RWPE1 (cell line): ENCODE measurements around the gene MAGIX.

Source experiments
- CTCF ChIA-PET: fragments of 350-600 bp; sonication (Branson Sonifier 250); formaldehyde crosslinking; extraction: SDS; loops from one replicate; lab custom pipeline; 2021; lab: Yijun Ruan, JAX
- POLR2A ChIA-PET: fragments of 400-600 bp; formaldehyde crosslinking; extraction: SDS; loops from one replicate; lab custom pipeline; 2020; ENCODE audit warnings: antibody characterized with exemption; ENCODE audit not compliant: low non-redundant PET; lab: Yijun Ruan, JAX
- DNase-seq: peaks from one replicate; pipeline ENCODE4 v3.0.0; 2012; ENCODE audit warnings: low spot score
- H3K27ac ChIP-seq: fragments of 450-650 bp; 2 replicates; pipeline ENCODE4 v1.5.1; 2017
- TF ChIP-seq, protein P1 (sequence below): fragments of 450-650 bp; conservative IDR thresholded peaks from 2 replicates; pipeline ENCODE4 v1.5.1; 2017; ENCODE audit warnings: low read depth, mild to moderate bottlenecking

MAGIX gene

DNA sequence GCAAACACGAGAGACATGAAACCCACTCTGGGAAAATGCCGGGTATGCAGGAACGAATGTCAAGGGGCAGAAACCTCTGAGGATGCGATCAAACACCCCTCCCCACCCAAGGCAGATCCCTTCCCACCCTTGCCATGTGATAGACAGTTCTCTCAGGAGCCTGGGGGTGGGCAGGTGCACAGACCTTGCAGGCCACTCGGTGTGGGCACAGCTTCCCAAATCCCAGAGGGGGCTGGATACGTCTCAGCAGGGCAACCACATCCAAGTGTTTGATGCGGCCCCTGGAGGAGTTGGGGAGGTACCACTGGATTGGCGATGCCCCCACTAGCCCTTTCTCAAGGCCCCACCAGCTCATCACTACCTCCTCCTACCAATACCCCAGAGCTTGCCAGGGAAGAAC, 47.8 kb downstream of the MAGIX start:
- ChIA-PET POLR2A (no interaction called here), CTCF (no interaction called here)
- no peak for DNase-seq
- TF ChIP-seq, protein P1, sequence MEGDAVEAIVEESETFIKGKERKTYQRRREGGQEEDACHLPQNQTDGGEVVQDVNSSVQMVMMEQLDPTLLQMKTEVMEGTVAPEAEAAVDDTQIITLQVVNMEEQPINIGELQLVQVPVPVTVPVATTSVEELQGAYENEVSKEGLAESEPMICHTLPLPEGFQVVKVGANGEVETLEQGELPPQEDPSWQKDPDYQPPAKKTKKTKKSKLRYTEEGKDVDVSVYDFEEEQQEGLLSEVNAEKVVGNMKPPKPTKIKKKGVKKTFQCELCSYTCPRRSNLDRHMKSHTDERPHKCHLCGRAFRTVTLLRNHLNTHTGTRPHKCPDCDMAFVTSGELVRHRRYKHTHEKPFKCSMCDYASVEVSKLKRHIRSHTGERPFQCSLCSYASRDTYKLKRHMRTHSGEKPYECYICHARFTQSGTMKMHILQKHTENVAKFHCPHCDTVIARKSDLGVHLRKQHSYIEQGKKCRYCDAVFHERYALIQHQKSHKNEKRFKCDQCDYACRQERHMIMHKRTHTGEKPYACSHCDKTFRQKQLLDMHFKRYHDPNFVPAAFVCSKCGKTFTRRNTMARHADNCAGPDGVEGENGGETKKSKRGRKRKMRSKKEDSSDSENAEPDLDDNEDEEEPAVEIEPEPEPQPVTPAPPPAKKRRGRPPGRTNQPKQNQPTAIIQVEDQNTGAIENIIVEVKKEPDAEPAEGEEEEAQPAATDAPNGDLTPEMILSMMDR: no peak
- H3K27ac ChIP-seq: no peak overlapping the region

DNA sequence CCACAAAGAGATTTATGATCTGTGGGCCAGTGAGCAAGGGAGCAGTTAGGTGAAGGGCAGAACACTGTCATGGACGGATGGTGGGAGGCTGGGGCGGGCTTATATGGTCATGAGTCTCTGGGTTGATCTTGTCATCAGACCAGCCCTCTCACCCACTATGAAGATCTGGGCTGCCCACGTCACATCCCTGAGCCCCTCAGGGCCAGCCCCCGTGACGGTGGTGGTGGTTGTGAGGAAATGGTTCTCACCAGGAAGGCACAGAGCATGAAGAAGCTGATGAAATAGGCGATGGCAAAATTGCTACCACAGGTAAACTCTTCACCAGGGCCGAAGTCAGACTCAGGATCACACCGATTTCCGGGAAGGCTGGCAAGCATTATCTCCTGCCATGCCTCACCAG, 48.5 kb downstream of the MAGIX start:
- no peak overlapping the region for H3K27ac ChIP-seq
- DNase-seq: no peak
- TF ChIP-seq, protein P1: no peak
- POLR2A ChIA-PET: no interaction called here
- CTCF ChIA-PET: no interaction called here

DNA sequence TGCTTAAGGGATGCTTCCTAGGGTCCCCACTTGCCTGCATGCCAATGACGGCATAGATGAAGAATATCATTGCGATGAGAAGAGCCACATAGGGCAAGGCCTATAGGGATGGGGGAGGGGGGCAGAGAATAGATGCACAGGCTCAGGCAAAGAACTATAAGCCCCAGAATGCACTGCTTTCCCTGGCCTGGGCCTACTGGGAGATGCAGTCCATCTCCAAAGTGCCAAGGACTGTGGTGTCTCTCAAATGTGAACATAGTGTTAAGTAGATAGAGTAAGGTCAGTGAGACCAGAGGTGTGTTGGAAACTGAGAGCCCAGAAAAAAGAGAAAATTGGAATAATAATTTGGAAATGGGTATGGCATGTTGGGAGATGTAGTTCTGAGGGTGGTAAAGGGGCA, 49.7 kb downstream of the MAGIX start:
- no peak for DNase-seq
- H3K27ac ChIP-seq: no peak overlapping the region
- ChIA-PET POLR2A (no interaction called here), CTCF (interaction anchor here (0.9 kb wide), 1 partner anchor 19 kb away, joined by 5 read pairs; no protein-coding TSS in a partner anchor)
- TF ChIP-seq, protein P1: no peak

GRCh38 chrX:49212861-49213260, 50.3 kb downstream of the MAGIX start:
- POLR2A ChIA-PET: no interaction called here
- H3K27ac ChIP-seq: no peak overlapping the region
- no peak for DNase-seq
- TF ChIP-seq, protein P1: no peak
- CTCF ChIA-PET: interaction anchor here (0.9 kb wide), 1 partner anchor 20 kb away, joined by 5 read pairs; no protein-coding TSS in a partner anchor

- H3K27ac ChIP-seq: no peak overlapping the region
- ChIA-PET POLR2A (no interaction called here), CTCF (no interaction called here)
- TF ChIP-seq, protein P1: no peak
- no peak for DNase-seq
Measured at GRCh38 chrX:49214416-49214815, 51.9 kb downstream of the MAGIX start.

DNA sequence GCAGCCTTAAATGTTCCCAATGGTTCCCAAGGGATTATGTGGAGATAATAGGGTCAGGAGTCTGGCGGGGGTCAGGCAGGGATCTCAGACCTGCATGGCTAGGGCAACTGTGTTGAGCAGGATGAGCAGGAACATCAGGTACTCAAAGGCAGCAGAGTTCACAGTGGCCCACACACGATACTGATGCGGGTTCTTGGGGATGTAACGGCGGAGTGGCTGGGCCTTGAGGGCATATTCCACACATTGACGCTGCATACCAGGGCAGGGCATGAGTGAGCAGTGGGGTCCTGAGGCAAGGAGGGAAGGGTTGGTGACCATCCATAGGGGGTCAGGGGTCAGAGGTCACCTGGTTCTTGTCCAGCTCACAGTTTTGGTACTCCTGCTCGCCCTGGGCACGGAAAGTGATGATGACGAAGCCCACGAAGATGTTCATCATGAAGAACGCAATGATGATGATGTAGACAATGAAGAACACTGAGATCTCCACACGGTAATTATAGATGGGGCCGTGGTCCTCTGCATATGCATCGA, 52.5 kb downstream of the MAGIX start:
- POLR2A ChIA-PET: no interaction called here
- H3K27ac ChIP-seq: no peak overlapping the region
- CTCF ChIA-PET: no interaction called here
- DNase-seq: no peak
- TF ChIP-seq, protein P1: no peak
